Measurements from ENCODE around the gene EEF2KMT.

DNA sequence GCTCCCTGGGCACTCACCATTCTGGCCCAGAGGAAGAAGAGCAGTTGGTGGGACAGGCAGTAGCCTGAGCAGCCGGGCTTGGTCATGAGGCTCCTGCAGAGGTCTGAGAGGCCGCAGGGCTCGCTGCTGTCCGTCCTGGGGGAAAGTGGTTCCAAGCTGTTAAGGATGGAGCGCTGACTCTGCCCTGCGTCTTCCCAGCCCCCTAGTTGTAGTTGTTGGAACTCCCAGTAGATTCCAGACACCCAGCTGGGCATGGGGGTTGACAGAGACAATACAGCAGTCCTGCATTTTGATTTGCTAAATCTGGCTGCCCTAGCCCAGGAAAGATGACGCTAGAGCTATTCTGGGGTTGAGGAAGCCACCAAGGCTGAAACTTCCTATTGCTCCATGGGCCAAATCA, 39.1 kb downstream of the EEF2KMT start:
- TF ChIP-seq NFIC (IDR thresholded peaks at IDR 0.05; ENCODE audit: low read length) (no peak), ZNF441 (CRISPR knock-in tag; IDR thresholded peaks at IDR 0.05; ENCODE audit: borderline replicate concordance) (no peak), ZNF790 (CRISPR knock-in tag; IDR thresholded peaks at IDR 0.05; ENCODE audit: borderline replicate concordance) (no peak), ZNF556 (CRISPR knock-in tag; IDR thresholded peaks at IDR 0.05; ENCODE audit: borderline replicate concordance) (no peak), DPF2 (CRISPR knock-in tag; IDR thresholded peaks at IDR 0.05; ENCODE audit: borderline replicate concordance, low read depth) (no peak), HDAC1 (CRISPR knock-in tag; IDR thresholded peaks at IDR 0.05) (no peak)
- TF ChIP-seq, protein P1, sequence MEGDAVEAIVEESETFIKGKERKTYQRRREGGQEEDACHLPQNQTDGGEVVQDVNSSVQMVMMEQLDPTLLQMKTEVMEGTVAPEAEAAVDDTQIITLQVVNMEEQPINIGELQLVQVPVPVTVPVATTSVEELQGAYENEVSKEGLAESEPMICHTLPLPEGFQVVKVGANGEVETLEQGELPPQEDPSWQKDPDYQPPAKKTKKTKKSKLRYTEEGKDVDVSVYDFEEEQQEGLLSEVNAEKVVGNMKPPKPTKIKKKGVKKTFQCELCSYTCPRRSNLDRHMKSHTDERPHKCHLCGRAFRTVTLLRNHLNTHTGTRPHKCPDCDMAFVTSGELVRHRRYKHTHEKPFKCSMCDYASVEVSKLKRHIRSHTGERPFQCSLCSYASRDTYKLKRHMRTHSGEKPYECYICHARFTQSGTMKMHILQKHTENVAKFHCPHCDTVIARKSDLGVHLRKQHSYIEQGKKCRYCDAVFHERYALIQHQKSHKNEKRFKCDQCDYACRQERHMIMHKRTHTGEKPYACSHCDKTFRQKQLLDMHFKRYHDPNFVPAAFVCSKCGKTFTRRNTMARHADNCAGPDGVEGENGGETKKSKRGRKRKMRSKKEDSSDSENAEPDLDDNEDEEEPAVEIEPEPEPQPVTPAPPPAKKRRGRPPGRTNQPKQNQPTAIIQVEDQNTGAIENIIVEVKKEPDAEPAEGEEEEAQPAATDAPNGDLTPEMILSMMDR (CRISPR knock-in tag; IDR thresholded peaks at IDR 0.05), result peak; percentile 52
- TF ChIP-seq, protein P2, sequence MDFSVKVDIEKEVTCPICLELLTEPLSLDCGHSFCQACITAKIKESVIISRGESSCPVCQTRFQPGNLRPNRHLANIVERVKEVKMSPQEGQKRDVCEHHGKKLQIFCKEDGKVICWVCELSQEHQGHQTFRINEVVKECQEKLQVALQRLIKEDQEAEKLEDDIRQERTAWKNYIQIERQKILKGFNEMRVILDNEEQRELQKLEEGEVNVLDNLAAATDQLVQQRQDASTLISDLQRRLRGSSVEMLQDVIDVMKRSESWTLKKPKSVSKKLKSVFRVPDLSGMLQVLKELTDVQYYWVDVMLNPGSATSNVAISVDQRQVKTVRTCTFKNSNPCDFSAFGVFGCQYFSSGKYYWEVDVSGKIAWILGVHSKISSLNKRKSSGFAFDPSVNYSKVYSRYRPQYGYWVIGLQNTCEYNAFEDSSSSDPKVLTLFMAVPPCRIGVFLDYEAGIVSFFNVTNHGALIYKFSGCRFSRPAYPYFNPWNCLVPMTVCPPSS (IDR thresholded peaks at IDR 0.05), result no peak
- TF ChIP-seq, protein P3, sequence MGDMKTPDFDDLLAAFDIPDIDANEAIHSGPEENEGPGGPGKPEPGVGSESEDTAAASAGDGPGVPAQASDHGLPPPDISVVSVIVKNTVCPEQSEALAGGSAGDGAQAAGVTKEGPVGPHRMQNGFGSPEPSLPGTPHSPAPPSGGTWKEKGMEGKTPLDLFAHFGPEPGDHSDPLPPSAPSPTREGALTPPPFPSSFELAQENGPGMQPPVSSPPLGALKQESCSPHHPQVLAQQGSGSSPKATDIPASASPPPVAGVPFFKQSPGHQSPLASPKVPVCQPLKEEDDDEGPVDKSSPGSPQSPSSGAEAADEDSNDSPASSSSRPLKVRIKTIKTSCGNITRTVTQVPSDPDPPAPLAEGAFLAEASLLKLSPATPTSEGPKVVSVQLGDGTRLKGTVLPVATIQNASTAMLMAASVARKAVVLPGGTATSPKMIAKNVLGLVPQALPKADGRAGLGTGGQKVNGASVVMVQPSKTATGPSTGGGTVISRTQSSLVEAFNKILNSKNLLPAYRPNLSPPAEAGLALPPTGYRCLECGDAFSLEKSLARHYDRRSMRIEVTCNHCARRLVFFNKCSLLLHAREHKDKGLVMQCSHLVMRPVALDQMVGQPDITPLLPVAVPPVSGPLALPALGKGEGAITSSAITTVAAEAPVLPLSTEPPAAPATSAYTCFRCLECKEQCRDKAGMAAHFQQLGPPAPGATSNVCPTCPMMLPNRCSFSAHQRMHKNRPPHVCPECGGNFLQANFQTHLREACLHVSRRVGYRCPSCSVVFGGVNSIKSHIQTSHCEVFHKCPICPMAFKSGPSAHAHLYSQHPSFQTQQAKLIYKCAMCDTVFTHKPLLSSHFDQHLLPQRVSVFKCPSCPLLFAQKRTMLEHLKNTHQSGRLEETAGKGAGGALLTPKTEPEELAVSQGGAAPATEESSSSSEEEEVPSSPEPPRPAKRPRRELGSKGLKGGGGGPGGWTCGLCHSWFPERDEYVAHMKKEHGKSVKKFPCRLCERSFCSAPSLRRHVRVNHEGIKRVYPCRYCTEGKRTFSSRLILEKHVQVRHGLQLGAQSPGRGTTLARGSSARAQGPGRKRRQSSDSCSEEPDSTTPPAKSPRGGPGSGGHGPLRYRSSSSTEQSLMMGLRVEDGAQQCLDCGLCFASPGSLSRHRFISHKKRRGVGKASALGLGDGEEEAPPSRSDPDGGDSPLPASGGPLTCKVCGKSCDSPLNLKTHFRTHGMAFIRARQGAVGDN (CRISPR knock-in tag; IDR thresholded peaks at IDR 0.05), result 0 out of 2 replicates have a peak, but pooled peaks have one; percentile 28
